NCI-H187 (cell line): ENCODE measurements around the gene EMC7.
"Not testable (repeated sequence)": the region's sequence is repeated elsewhere in the genome, so short reads cannot be mapped to it uniquely, and the experiment has no call there.

Experiments used
- DNase-seq, 2 experiments: peaks; one replicate each; lab custom pipeline; 2025; lab: John Stamatoyannopoulos, UW

EMC7 gene

DNA sequence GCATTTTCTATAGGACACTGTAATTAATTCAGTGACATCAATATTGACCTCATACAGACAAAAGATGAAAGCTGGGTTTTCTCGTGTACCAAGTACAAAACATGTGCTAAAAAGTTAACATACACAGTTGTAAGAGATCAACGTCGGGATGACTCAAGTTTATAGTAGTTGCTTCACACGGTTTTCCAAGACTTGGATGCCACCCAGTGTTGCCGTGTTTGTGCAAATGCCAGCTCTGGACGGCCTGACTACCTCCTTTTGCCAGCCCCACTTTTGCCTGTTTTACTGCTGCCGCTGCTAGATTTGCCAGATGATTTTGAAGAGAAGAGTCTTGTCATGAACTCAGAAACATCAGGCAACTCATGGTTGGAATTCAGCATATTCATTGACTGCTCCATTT lies 17.6 kb downstream of the EMC7 start:
- DNase-seq: no peak

DNA sequence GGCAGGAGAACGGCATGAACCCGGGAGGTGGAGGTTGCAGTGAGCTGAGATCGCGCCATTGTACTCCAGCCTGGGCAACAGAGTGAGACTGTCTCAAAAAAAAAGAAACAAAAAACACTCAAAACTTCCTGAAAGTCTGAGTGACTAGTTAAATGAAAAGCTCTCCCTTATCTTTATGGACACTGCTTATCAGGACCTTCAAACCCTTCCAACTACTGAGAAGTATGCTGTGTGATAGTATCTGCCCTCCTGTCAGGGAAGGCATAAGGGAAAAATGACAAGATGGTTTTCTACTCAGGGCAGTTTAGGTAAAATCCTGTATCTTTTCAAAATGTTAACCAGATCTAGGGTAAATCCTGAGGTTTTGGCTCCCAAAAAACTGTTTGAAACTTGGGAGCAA lies 21.8 kb downstream of the EMC7 start:
- no peak for DNase-seq

DNA sequence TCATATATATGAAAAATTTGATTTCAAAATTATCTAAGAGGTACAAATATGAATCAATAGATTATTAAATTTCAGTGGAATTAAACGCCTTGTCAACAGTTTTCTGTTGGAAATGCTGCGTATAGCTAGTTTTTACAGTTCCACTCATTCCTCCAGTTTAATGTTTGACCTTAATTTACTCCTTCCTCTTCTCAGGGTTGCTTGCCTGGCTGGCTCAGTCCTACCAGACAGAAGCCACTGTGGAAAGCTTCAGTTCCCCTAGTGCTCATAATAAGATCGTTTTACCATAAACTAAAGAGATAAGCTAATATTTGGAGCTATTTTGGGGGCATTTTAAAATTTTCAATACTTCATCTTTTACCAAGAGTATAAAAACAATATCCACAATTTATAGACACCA lies 22.8 kb downstream of the EMC7 start:
- no peak for DNase-seq

DNA sequence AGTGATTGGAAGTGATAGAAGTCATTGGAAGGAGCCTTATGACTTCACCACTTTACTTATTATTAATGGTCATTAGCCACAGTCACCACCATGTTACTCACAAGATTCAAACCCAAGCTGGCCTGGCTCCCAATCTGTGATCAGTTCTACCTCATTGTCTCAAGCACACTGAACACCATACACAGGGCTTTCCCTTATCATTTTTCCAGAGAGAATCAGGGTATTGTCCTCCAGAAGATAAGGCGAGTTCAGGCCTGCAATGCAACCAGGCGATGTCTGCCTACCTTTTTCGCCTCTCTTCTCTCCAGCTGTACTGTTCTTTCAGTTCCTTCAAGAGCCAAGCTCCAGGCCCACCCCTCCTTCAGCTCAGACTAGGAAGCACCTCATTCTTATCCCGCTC lies 24.9 kb downstream of the EMC7 start:
- no peak for DNase-seq

DNA sequence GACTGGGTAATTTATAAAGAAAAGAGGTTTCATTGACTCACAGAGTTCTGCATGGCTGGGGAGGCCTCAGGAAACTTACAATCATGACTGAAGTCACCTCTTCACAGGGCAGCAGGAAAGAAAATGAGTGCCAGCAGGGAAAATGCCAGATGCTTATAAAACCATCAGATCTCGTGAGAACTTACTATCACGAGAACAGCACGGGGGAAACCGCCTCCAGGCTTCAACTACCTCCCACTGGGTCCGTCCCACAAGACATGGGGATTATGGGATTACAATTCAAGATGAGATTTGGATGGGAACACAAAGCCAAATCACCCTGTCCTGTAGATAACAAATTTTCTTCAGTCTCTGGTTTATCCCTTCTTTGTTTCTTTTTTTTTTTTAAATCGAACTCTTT lies 31.7 kb downstream of the EMC7 start:
- no peak for DNase-seq

DNA sequence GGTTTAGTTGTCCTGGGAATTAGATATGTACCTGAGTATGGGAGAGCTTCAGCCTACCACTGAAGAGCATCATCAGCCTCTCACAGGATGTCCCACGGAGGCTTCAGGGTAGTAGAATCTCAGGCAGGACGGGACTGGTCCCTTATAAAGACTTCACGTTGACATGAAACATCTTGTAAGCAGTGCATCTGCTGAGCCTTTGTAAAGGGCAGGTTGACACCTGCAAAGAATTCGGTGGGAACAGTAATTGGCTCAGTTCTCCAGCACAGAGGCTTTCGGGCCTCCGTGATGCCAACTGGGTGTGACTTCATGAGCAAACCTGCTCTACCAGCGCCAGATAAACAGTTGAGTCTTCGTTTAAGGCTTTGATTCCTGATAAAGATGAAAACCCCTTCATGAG lies 35.7 kb downstream of the EMC7 start:
- DNase-seq: no peak

DNA sequence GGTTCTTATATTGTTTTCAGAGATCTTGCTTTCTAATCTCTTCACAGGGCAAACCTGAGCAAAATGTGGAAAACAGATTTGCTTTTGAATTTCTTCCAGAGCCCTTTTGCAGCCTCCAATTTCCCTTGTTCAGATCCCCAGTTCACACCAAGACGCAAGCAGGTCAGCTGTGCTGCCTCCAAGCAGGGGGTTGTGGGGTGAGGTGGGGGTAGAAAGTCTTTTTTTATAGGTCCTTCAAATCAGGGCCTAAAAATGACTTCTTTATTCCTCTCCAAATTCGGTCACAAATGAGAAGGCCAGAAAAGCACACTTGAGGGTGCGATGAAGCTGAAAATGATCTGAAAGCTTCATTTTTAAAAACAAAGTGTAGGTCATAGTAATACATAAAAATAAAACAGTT lies 36.4 kb downstream of the EMC7 start:
- DNase-seq: no peak

DNA sequence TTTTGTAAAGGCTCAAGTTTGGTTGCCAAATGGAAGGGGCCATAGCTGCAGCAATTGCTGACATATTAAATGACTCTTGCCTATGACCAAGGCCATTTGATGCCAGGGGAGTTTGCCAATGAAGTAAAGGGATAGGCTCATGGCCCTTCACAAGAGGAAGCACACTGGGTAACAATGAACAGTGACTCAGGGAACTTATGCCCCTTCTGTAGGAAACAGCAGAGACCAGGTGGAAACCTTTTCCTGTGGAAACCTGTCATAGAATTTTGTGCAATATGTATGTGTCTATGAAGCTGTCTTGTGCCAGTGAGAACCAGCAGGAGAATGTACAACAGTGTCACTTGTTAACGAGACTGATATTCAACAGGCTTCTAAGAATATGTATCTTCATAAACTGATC lies 37.2 kb downstream of the EMC7 start:
- no peak for DNase-seq

DNA sequence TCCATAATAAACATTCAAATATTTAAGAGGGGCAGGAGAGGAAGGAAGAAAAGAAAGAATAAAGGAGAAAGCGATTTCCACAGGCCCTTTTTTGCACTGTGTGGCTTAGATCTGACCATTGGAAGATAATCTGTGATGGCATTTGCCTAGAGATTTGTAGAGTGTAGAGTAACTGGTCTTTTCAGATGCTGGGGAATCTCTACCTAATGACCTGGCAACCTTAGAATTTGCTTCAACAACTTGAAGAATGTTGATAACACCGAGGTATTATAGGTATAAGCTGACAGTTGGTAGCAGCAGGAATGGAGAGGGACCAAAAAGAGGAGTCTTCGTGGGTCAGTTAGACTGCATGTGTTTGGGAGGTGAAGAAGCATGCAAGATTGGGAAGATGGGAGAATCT lies 41.7 kb downstream of the EMC7 start:
- no peak for DNase-seq

DNA sequence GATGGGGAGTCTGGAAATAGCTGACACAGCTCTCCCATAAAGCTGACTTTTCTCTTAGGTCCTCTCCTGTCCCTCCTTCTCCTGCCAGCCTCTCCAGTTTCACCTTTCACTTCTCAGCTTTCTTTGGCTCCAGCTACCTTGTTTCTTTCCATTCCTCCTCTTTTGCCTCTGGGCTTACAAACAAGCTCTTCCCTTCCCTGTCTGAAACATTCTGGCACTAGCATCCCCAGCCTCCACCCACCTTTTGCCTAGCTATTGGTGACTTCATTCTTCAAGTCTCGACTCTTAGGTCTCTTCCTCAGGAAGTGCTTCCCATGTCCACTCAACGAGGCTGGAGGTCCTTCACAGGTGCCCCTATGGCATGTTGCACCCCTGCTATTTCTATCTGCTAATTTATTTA lies 42.2 kb downstream of the EMC7 start:
- DNase-seq: no peak

DNA sequence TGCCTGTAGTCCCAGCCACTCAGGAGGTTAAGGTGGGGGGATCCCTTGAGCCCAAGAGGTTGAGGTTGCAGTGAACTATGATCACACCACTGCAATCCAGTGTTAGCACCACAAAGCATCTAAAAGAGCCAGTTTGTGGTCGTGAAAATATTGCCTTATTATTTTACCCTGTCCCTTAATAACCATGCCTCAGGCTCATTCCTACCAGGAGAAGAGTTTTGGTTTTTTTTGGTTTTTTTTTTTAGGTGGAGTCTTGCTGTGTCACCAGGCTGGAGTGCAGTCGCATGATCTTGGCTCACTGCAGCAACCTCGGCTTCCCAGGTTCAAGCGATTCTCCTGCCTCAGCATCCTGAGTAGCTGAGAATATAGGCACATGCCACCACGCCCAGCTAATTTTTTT lies 44.8 kb downstream of the EMC7 start:
- DNase-seq: no peak

DNA sequence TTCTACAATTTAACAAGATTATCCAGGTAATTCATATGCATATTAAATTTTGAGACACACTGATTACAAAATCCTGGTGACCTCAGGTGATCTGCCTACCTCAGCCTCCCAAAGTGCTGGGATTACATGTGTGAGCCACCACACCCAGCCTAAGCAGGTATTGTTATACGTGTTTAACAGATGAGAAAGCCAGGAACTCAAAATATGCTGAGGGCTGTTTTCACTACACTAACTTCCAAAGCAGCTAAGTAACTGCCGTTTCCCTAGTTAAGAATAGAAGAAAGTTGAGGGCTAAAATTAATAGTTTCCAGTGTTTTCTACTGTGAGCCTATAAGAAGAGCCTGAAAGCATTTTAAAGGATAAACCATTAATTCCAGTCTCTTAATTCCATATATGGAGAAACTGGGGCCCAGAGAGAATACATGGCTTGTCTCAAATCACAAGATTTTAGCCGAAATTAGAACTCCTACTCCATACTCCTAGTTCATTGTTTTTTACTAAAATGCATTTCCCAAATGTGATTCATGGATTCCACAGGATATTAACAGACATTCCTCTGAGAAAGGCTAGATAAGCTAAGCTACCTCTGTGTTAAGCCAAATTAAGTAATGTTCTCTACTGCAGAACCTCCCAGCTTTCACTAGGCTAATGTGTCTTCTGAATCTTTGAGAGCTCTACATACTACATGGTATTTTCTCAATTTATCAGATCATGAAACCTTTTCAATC lies 45.6 kb downstream of the EMC7 start:
- DNase-seq: no peak

DNA sequence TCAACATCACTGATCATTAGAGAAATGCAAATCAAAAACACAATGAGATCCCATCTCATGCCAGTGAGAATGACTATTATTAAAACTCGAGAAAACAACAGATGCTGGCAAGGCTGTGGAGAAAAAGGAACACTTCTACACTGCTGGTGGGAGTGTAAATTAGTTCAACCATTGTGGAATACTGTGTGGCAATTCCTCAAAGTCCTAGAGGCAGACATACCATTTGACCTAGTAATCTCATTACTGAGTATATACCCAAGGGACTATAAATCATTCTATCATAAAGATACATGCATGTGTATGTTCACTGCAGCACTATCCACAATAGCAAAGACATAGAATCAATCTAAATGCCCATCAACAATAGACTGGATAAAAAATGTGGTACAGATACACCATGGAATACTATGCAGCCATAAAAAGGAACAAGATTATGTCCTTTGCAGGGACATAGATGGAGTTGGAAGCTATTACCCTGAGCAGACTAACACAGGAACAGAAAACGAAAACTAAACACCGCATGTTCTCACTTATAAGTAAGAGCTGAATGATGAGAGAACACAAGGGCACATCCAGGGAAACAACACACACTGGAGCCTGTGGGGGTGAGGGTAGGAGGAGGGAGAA lies 47.5 kb downstream of the EMC7 start:
- no peak for DNase-seq

DNA sequence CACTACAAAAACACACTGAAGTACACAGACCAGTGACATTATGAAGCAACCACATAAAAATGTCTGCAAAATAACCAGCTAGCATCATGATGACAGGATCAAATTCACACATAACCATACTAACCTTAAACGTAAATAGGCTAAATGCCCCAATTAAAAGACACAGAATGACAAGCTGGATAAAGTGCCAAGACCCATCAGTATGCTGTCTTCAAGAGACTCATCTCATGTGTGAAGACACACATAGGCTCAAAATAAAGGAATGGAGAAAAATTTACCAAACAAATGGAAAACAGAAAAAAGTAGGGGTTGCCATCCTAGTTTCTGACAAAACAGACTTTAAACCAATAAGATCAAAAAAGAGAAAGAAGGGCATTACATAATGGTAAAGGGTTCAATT lies 51.3 kb downstream of the EMC7 start:
- not testable (repeated sequence) for DNase-seq

DNA sequence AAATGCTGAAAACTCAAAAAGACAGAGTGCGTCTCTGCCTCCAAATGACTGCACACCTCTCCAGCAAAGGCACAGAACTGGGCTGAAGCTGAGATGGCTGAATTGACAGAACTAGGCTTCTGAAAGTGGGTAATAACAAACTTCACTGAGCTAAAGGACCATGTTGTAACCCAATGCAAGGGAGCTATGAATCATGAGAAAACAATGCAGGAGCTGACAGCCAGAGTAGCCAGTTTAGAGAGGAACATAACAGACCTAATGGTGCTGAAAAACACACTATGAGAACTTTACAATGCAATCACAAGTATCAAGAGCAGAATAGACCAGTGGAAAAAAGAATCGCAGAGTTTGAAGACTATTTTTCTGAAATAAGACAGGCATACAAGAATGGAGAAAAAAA lies 52.5 kb downstream of the EMC7 start:
- no peak for DNase-seq

DNA sequence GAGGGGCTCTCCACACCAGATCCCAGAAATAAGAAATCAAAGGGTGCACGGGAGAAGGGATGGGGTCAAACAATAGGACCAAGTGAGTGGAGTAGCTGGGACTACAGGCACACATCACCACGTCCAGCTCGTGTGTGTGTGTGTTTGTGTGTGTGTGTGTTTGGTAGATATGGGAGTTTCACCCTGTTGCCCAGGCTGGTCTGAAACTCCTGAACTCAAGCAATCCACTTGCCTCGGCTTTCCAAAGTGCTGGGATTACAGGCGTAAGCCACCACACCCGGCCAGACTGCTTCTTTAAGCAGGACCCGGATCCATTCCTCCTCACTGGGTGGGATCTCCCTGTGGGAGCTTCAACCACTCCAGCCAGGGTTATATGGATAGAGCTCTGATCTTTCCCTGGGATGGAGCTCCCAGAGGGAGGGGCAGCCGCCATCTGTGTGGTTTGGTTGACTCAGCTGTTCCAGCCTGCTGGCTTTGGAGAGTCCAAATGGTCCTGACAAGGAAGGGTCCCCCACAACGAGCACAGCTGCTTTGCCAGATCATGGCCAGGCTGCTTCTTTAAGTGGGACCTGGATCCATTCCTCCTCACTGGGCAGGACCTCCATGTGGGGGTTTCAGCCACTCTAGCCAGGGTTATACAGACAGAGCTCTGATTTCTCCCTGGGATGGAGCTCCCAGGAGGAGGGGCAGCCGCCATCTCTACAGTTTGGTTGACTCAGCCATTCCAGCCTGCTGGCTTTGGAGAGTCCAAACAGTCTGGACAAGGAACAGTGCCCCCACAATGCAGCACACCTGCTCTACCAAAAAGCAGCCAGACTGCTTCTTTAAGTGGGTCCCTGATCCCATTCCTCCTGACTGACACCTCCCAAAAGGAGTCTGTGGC lies 53.5 kb downstream of the EMC7 start:
- DNase-seq: no peak

DNA sequence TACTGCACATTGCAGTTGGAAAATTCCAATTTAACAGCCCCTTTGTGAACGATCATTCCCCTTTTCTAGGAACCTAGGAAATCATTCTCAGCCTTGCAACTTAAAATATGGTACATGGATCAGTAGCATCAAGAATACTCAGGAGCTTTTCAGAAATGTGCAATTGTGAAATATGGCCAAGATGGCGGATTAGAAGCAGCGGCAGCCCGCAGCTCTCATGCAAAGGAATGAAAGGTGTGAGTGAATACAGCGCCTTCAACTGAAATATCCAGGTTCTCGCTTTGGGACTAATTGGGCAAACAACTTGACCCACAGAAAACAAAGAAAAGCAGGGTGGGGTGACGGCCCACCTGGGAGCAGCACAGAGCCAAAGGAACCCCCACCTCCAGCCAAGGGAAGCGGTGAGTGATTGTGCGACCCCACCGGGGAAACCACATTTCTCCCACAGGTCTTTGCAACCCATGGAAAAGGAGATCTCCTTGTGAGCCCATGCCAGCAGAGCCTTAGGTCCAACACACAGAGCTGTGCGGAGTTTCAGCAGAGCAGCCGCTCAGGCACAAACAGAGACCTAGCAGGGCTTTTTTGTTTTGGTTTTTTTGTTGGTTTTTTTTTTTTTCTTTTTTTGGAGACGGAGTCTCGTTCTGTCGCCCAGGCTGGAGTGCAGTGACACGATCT lies 55.1 kb downstream of the EMC7 start:
- no peak for DNase-seq

DNA sequence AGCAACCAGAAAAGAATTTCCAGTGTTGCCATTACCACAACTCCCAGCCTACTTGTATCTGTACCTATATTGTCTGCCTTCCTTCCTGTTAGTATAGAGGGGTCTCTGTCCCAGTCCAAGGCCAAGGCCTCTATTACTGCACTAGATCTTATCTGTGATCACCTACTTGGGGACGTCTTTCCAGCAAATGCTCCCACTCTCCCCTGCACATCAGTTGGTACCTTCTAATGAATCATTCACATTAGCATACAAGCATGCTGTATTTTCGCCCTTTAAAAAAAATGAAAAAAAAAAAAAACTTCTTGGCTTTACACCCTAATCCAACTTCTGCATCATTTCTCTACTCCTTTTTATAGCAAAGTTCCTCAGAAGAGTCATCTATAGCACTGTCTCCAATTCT lies 57.8 kb downstream of the EMC7 start:
- DNase-seq: no peak

DNA sequence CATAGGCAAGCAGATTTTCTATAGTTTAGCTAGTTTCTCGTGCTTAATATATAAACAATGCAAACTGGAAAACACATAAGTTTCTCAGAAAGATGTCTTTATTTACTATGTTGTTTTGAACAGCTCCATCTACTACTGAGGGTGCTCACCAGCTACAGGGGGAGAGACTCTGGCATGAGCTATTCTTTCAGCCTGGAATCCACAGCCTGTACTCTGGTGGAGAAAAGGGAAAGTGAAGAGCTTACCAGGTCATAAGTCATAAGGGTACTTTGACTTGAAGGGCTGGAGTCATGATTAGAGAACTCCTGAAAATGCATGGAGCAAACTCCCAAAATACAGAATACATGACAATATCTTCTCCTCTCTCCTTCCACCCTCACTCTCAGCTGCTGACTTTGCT lies 58.3 kb downstream of the EMC7 start:
- DNase-seq: no peak

DNA sequence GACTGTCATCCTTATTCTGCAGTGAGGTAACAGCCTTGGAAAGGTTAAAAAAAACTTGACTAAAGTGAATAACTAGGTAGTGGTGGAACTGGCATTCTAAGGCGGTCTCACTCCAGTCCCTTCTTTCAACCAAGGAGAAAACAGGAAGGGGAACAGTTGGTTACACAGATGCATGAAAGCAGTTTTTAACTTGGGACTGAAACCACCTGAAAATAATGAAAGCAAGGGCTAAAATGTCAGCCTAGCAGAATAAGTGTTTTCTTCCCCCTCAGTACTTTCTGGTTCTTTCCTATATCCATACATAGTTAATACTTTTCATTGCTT lies 61.9 kb downstream of the EMC7 start:
- DNase-seq: no peak

DNA sequence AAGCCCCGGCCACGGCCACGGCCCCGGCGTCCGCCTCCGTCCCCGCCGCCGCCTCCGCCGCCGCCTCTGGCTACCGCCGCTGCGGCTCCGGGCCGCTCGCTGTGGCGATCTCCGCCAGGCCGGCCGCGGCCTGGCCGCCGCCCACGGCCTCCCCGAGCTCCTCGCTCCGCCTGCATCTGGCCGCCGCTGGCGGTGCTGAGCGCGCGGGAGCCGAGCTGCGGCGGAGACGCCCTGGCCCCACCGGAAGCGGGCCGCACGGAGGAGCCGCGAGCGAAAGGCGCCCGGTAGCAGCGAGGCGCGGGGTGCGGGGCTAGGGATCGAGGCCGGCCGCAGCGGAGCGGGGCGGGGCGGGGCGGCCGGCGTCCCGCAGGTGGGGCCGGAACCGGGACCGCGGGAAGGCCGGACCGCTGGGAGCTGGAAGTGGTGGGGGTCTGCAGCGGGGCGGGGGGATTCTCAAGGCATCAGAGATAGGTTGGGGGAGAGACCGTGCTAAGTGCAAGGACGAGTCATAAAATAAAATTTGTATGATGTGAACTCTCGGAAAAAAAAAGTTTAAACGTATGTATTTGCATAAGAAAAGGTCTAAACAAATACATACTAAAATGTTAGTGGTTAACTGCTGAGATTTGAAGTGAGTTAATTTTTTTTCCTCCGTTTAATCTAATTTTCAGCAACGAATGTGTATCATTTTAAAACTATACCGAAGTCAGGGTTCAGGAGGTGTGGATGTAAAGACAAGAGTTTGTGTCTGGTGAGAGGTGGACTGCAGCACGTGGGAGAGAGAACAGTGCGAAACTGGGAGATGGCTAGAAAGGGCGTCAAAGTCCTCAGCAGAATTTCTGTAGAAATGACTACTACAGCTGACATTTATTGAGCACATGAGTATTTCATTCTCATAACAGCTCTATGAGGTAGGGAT lies 62.5 kb downstream of the EMC7 start, which contains the start of gene AVEN:
AVEN (minus strand) TSS at position 334 of the 919 bp plus-strand sequence; CDS start at position 176, 158 bp downstream.
- no peak for DNase-seq
